HG03565 (cell line): ENCODE measurements around the gene PIAS4.

Experiments
- ATAC-seq: cut with Tn5 transposase; IDR thresholded peaks from one replicate; pipeline ENCODE4 v1.9.1; 2021; ENCODE audit warnings: mild to moderate bottlenecking, moderate library complexity; ENCODE audit not compliant: unreplicated experiment

PIAS4 gene

GRCh38 chr19:4037301-4037949, 29.9 kb downstream of the PIAS4 start:
- no peak for ATAC-seq

DNA sequence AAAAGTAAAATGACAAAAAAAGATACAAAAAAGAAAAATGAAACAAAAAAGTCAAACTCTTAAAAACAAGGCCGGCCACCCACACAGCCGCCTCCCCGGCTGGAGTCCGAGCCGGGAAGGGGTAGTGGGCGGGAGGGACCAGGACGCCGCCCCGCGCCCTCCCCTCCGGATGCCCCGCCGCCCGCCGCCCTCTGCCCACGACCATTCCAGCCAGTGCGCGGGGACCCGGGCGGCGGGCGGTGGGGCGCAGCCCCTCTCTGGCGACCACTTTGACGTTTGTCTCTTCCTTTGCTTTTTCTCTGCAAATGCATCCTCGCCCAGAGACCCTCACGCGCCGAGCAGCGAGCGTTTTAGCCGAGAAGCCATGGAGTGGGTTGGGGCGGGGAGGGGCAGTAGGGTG, 30.5 kb downstream of the PIAS4 start:
- no peak for ATAC-seq

DNA sequence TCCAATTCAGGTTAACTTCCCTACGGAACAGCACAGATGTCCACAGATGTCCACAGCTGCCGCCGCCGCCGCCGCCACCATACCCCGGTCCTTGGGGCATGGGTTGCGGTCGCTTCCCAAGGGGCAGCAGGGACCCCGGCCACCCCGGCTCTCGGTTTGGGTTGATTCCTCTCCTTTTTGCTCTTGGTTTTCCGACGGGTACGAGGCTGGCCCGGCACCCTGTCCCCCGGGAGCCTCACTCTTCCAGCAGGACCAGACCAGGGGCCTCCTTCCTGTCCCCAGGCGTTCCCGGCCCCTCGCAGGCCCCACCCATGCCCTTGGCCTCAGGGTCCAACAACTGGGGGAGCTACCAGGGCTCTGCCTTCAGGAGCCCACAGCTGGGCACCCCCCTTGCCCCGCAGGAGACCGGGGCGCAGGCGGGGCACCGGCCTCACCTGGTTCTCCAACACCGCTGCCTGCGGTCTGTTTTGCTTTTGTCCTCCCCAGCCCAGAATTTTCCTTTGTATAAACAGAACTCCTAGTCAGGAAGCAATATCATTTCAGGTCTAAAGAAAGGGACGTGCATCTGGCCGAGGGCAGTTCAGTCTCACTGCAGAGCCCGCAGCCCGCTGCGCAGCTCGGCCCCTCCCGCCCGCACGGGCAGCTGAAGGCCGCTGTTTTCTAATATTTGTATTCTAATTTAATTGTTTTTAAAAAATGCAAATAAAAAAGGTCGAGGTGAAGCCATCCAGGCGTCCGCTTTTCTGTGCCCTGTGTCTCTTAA, 31.3 kb downstream of the PIAS4 start:
- ATAC-seq = no peak

DNA sequence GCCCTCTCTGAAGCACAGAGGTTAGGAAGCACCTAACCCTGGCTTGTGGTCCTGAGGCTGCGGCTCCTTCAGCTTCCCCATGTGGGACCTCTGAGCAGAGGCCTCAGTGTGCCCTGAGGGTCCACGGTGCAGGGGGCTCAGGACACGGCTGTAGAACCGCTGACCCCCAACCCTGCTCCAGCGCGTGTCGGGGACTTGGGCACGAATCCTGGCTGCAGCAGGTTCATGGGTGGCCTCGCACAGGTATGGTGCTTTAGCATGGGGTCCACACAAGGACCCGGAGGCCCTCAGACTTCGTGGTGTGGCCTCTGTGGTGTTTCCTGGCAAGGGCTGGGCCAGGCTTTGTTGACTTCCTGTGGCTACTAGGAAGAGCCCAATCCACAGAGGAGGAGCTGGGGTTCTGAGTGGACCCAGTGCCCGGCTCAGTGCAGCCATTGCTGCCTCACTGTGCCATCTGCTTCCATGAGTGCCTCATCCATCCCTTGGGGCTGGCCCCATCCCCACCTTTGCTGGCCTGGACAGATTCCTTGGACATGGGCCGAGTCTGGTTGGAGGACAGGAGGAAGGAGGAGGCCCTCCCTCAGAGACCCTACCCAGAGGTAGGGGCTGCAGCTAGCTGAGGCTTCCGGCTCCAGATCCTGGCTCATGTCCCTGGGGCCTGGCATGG, 34.7 kb downstream of the PIAS4 start:
- ATAC-seq = no peak

DNA sequence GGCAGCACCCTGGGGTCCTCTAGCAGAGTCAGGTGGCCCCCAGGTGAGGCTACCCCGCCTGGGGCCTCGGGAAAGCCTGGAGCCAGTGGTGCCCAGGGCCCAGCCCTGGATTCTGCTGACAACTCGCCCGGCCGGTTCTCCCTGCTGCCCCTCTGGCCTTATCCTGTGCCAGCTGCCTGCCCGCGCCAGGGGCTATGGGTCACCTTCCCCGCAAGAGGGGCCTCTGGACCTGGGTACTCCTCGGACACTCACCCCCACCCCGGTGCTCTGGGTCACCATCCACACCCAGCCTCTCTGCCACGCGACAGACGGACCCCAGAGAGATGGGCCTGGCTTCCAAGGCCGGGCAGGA, 35.2 kb downstream of the PIAS4 start:
- no peak for ATAC-seq

DNA sequence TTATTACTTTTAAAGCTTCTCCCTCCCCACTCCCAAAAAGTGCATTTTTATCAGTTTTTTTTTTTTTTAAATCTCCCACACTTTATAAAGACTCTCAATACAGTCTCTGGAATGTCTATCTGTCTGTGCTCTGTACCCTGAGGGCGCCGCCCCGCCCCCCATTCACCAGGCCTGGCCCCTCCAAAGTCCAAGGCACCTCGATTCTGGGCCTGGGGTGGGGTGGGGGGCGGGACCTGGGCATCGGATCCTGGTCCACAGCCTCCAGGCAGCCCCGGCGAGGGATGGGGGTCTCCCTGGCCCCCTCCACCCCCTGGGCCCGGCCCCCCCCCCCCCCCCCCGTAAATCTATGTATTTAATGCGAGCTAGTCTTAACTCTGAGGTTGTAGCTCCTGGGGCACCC, 35.9 kb downstream of the PIAS4 start:
- ATAC-seq = no peak

GRCh38 chr19:4043966-4044715, 36.6 kb downstream of the PIAS4 start:
- no peak for ATAC-seq

DNA sequence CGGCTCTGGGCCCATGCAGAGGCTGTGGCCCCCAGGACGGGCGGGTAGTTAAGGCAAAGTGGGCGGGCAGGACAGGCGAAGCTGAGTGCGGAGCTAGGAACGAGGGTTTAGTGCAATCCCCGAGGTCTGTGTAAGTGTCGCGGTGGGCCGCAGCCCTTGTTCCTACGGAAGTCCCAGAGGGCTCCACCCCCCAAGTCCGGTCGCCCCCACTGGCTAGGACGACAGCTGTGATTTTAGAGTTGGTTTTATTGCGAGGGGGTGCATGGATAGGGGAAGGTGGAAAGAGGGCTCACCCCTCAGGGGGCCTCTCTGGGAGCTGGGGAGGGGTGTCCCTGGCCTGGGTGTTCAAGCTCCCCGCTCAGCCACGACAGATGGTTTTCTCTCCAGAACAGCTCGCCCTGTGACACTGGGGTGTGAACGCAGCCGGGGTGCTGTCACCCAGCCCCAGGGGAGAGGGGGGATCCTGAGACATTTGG, 37.5 kb downstream of the PIAS4 start:
- ATAC-seq = no peak

DNA sequence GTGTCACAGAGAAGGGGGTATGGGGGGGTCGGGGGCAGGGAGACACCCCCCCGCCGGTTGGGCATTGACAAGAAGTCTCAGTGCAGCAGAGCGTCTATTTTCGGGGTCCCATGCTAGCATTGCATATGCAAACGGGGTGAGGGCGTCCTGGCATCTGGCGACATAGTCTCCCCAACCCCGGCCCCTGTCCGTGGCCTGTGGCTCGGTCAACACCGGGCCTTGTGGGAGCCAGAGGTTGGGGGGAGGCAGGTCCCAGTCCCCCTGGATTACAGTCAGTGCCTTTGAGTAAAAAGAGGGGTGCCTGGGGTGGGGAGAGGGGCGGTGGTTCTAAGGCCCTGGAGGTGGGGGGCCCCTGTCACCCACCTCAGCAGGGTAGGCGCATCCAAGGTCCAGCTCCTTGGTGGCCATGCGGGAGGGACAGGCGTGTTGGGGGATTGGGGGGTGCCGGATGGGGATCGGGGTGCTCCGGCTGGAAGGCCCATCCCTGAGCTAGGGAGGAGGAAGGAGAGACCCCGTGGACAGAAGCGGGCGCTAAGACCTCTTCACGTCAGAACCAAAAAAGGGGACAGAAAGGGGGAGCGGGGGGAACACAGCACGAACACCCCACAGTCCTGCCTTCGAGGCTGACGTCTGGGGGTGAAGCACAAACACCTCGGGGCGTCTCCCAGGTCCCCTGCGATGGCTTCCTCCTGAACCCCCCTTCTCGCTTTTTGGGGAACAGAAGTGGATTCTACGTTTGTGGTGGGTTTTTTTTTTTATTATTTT, 38.2 kb downstream of the PIAS4 start:
- no peak for ATAC-seq

DNA sequence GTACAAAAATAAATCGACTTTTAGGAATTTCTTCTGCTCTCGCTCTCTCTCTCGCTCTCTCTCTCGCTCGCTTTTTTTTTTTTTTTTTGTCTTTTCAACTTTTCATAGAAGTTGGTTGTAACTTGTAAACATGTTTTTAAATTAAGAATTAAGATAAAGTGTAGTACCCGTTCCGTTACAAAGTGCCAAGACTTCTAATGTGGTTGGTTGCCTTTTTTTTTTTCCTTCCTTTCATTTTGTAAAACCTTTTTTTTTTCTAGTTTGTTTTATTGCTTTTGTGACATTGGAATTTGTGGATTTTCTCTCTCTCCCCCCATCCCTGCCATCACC, 38.8 kb downstream of the PIAS4 start:
- no peak for ATAC-seq

DNA sequence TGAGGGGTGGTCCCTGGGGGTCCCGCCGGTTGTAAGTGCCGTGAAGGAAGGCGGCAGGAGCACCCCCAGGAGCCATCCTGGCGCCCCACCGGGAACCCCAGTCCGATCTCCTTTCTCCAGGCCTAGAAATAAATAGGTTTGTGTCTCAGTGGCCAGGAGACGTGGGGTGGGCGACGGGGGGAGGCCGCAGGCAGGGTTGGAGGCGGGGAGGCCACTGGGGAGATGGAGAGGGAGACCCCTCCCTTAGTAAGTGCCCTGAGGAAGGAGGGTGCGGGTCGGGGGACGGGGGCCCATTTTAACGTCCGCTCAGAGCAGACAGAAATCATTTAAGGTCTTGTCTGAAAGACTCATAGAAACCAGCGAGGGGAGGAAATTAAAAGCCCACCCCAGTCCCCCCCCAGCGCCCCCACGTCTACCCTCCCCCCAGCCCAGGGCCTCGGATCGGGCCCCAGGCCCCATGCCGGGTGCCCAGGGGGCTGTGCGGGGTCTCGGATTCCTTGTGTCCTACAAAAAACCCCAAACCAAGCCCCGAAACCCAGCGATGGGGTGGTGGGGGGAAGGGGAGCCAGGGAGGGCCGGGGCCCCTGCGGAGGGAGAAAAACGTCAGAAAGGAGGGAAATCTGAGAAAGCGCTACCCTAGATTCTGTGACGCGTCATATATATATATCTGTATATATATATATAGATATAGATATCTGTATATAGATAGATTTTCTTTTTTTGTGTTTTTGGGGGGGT, 39.6 kb downstream of the PIAS4 start:
- ATAC-seq = no peak

DNA sequence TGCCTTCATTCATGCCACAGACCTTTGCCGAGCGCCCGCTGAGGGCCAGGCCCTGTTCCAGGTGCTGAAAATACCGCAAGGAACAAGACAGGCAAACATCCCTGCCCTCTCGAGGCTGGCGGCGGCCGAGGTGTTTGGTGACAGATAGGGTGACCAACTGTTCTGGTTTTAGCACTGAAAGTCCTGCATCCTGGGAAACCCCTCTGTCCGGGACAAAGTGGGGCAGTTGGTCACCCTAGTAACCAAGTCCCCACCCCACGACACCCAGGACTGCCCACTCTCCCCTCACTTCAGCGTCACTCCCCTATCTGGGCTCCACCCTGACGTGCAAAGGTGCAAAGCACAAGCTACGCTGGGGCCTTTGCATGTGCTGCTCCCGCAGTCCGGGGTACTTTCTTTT, 41.9 kb downstream of the PIAS4 start:
- no peak for ATAC-seq

GRCh38 chr19:4051175-4052101, 43.9 kb downstream of the PIAS4 start:
- no peak for ATAC-seq

GRCh38 chr19:4052114-4052992, 44.8 kb downstream of the PIAS4 start:
- no peak for ATAC-seq

DNA sequence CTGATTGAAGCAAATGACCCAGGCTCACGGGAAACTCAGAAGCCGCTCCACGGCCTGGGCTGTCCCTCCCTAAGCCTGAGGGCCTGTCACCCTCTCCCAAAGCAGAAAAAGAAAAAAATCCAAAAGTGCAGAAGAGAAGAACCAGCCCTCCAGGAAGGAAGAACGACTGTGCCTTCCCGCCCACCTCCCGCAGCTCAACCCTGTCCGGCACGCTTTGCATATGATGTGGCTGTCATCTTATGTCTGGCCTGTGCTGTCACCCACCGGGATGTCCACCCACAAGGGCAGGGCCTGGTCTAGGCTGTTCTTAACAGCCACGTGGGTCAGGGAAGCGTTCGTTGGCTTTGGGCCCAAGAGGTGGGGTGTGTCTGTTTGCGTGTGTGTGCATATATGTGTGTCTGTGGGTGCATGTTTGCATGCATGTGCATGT, 45.5 kb downstream of the PIAS4 start:
- ATAC-seq = no peak

- ATAC-seq = no peak
These were observed 46.1 kb downstream of the PIAS4 start for GRCh38 chr19:4053423-4054324.
